ENCODE data around the gene APPL1. TPM values are rescaled to one million over a fixed set of nuclear protein-coding genes. Genes with fewer than 3 reads are reported as not detected.

Gene APPL1, protein sequence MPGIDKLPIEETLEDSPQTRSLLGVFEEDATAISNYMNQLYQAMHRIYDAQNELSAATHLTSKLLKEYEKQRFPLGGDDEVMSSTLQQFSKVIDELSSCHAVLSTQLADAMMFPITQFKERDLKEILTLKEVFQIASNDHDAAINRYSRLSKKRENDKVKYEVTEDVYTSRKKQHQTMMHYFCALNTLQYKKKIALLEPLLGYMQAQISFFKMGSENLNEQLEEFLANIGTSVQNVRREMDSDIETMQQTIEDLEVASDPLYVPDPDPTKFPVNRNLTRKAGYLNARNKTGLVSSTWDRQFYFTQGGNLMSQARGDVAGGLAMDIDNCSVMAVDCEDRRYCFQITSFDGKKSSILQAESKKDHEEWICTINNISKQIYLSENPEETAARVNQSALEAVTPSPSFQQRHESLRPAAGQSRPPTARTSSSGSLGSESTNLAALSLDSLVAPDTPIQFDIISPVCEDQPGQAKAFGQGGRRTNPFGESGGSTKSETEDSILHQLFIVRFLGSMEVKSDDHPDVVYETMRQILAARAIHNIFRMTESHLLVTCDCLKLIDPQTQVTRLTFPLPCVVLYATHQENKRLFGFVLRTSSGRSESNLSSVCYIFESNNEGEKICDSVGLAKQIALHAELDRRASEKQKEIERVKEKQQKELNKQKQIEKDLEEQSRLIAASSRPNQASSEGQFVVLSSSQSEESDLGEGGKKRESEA
- total RNA-seq: 10 to 100 TPM; 18.2 to 53.9 (median 35.3) TPM

DNA sequence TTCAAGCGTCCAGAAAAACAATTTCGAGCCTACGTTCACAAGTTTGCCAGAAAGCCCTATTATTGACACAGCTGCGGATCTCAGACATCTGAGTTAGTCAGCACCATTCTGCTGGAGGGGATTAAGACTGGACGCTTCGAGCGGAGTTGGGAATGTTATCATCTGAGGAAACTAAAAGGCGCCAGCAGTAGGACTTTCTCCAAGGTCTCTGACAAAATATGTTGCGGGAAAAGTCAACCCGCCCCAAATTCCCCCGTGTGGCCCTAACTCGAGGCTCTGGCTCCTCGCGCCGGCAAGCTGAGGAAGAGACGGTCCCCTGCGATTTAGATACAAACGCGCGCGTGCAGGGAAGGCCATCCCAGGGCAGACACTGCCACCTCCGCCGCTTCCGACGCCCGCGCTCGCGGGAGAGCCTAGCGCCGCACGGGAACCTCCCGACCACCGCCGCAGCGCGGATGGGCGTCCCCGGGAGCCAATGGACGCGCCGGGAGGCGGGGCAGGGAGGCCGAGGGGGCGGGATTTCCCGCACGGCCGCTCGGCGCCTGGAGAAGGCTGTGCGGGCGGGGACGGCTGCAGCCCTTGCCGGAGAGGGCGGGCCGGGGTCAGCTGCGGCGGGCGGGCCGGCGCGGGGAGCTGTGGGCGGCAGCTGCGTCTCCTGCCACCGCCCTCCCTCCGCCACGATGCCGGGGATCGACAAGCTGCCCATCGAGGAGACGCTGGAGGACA lies at the start of gene APPL1:
Gene APPL1 (plus strand): TSS at position 526 of the 726 bp plus-strand sequence. CDS start 155 bp downstream, at position 681.
- 0 to 2% methylated on average over 8 to 44 of the region's 71 CpGs for WGBS, 2 donors
- no peaks in the 10 kb centered on the region for H3K36me3 ChIP-seq
- H3K27ac ChIP-seq: peak within 1 kb of the TSS; percentile 86 to 92 (median 90)
- H3K9me3 ChIP-seq: no peaks in the 10 kb centered on the region
- TF ChIP-seq EP300 (IDR thresholded peaks at IDR 0.05) (peak in 1 of 4 donors; percentile 31), POLR2AphosphoS5 (IDR thresholded peaks at IDR 0.05) (peak; percentile 70 to 91), POLR2A (IDR thresholded peaks at IDR 0.05) (peak in 3 of 4 donors; percentile 54 to 94 (median 71))
- TF ChIP-seq, protein P1, sequence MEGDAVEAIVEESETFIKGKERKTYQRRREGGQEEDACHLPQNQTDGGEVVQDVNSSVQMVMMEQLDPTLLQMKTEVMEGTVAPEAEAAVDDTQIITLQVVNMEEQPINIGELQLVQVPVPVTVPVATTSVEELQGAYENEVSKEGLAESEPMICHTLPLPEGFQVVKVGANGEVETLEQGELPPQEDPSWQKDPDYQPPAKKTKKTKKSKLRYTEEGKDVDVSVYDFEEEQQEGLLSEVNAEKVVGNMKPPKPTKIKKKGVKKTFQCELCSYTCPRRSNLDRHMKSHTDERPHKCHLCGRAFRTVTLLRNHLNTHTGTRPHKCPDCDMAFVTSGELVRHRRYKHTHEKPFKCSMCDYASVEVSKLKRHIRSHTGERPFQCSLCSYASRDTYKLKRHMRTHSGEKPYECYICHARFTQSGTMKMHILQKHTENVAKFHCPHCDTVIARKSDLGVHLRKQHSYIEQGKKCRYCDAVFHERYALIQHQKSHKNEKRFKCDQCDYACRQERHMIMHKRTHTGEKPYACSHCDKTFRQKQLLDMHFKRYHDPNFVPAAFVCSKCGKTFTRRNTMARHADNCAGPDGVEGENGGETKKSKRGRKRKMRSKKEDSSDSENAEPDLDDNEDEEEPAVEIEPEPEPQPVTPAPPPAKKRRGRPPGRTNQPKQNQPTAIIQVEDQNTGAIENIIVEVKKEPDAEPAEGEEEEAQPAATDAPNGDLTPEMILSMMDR (IDR thresholded peaks at IDR 0.05): no peak
- peak within 1 kb of the TSS; percentile 74 to 99 (median 88) for H3K4me3 ChIP-seq
- peaks cover 21 to 36% (median 23%) of the 10 kb centered on the region in 4 donors for H3K4me1 ChIP-seq
- ATAC-seq (ENCODE audit: low FRiP score in 2 of 2) (peak; percentile 98 to 99), DNase-seq (peak; percentile 95 to 99)
- H3K27me3 ChIP-seq: no peaks in the 10 kb centered on the region

GRCh38 chr3:57179580-57180410 lies 47.7 kb upstream of the APPL1 start:
- Histone ChIP-seq H3K9me3 (no peaks in the 10 kb centered on the region), H3K27me3 (no peaks in the 10 kb centered on the region), H3K4me3 (no peak overlapping the region), H3K27ac (no peak overlapping the region), H3K36me3 (no peaks in the 10 kb centered on the region), H3K4me1 (no peaks in the 10 kb centered on the region)
- DNase-seq (no peak), ATAC-seq (ENCODE audit: low FRiP score in 2 of 2) (no peak)
- WGBS, 2 donors: 83 to 89% methylated on average over 5 of the region's 5 CpGs
- TF ChIP-seq EP300 (IDR thresholded peaks at IDR 0.05) (no peak), POLR2A (IDR thresholded peaks at IDR 0.05) (no peak), POLR2AphosphoS5 (IDR thresholded peaks at IDR 0.05) (no peak)
- TF ChIP-seq, protein P1 (IDR thresholded peaks at IDR 0.05): no peak

GRCh38 chr3:57184526-57184925 lies 43.0 kb upstream of the APPL1 start:
- Histone ChIP-seq H3K4me3 (no peak overlapping the region), H3K36me3 (no peaks in the 10 kb centered on the region), H3K4me1 (no peaks in the 10 kb centered on the region), H3K27ac (no peak overlapping the region), H3K9me3 (no peaks in the 10 kb centered on the region), H3K27me3 (no peaks in the 10 kb centered on the region)
- 57 to 62% methylated on average over 6 of the region's 6 CpGs for WGBS, 2 donors
- TF ChIP-seq, protein P1 (IDR thresholded peaks at IDR 0.05): no peak
- TF ChIP-seq POLR2AphosphoS5 (IDR thresholded peaks at IDR 0.05): no peak
- no peak for TF ChIP-seq EP300 (IDR thresholded peaks at IDR 0.05)
- no peak for TF ChIP-seq POLR2A (IDR thresholded peaks at IDR 0.05)
- DNase-seq (no peak), ATAC-seq (ENCODE audit: low FRiP score in 2 of 2) (no peak)

DNA sequence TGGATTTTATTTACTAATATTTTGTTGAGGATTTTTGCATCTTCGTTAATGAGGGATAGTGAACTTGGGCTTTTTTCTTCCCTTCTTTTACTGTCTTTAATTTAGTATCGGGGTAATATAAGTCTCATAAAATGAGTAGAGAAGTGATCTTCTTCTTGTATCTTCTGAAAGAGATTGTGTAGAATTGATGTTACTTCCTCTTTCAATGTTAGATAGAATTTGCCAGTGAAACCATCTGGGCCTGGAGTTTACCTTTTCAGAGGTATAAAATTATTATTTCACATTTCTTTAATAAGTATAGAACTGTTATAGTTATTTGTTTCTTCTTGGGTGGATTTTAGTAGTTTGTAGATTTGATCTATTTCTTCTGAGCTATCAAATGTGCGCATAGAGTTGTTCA lies 35.5 kb upstream of the APPL1 start:
- no peaks in the 10 kb centered on the region for H3K4me1 ChIP-seq
- ATAC-seq (ENCODE audit: low FRiP score in 2 of 2): no peak
- no peaks in the 10 kb centered on the region for H3K9me3 ChIP-seq
- TF ChIP-seq EP300 (IDR thresholded peaks at IDR 0.05): no peak
- TF ChIP-seq POLR2A (IDR thresholded peaks at IDR 0.05): no peak
- TF ChIP-seq POLR2AphosphoS5 (IDR thresholded peaks at IDR 0.05): no peak
- TF ChIP-seq, protein P1 (IDR thresholded peaks at IDR 0.05): no peak
- no peak overlapping the region for H3K27ac ChIP-seq
- no peak for DNase-seq
- no peaks in the 10 kb centered on the region for H3K27me3 ChIP-seq
- H3K36me3 ChIP-seq: no peaks in the 10 kb centered on the region
- no peak overlapping the region for H3K4me3 ChIP-seq
- WGBS, 2 donors: 91 to 96% methylated on average over 3 of the region's 3 CpGs

Data from upper lobe of left lung (tissue), 6 donors.